ENCODE data around the gene IL10RA.
A peak's percentile ranks its signal among the peaks of the same experiment; 100 is the strongest.
"Not testable (repeated sequence)": the region's sequence is repeated elsewhere in the genome, so short reads cannot be mapped to it uniquely, and the experiment has no call there.

The IL10RA gene

GRCh38 chr11:117962826-117963225 lies 23.4 kb upstream of the IL10RA start:
- no peak for DNase-seq

- no peak for DNase-seq
These were observed 19.3 kb upstream of the IL10RA start for GRCh38 chr11:117966908-117967307.

- no peak for DNase-seq
These were observed 16.8 kb upstream of the IL10RA start for GRCh38 chr11:117969160-117969991.

GRCh38 chr11:117970400-117971024 lies 15.7 kb upstream of the IL10RA start:
- peak; percentile 64 for DNase-seq

- no peak for DNase-seq
These were observed 14.2 kb upstream of the IL10RA start for GRCh38 chr11:117972044-117972443.

- DNase-seq = no peak
These were observed 13.3 kb upstream of the IL10RA start for GRCh38 chr11:117972629-117973502.

GRCh38 chr11:117973503-117973860 lies 12.7 kb upstream of the IL10RA start:
- no peak for DNase-seq

- DNase-seq = no peak
These were observed 9.7 kb upstream of the IL10RA start for GRCh38 chr11:117976445-117976844.

GRCh38 chr11:117977029-117977428 lies 9.2 kb upstream of the IL10RA start:
- no peak for DNase-seq

GRCh38 chr11:117977612-117978264 lies 8.5 kb upstream of the IL10RA start:
- not testable (repeated sequence) for DNase-seq

- DNase-seq = not testable (repeated sequence)
These were observed 7.8 kb upstream of the IL10RA start for GRCh38 chr11:117978291-117978910.

GRCh38 chr11:117978991-117979390 lies 7.2 kb upstream of the IL10RA start:
- DNase-seq = no peak

GRCh38 chr11:117979481-117980211 lies 6.5 kb upstream of the IL10RA start:
- peak; percentile 46 for DNase-seq

- no peak for DNase-seq
These were observed 5.9 kb upstream of the IL10RA start for GRCh38 chr11:117980280-117980679.

- DNase-seq = no peak
These were observed 5.5 kb upstream of the IL10RA start for GRCh38 chr11:117980720-117981119.

- DNase-seq = no peak
These were observed 3.1 kb upstream of the IL10RA start for GRCh38 chr11:117983163-117983475.

- no peak for DNase-seq
These were observed 1.7 kb upstream of the IL10RA start for GRCh38 chr11:117984476-117984875.

- DNase-seq = peak; percentile 92
These were observed 884 bp downstream of the IL10RA start for GRCh38 chr11:117986981-117987574.

- no peak for DNase-seq
These were observed 3.3 kb downstream of the IL10RA start for GRCh38 chr11:117989351-117990102.

GRCh38 chr11:117992136-117992535 lies 5.9 kb downstream of the IL10RA start:
- no peak for DNase-seq

- no peak for DNase-seq
These were observed 6.4 kb downstream of the IL10RA start for GRCh38 chr11:117992620-117993019.
